ENCODE measurements around the gene F2.
A peak's percentile ranks its signal among the peaks of the same experiment; 100 is the strongest.

The F2 gene

DNA sequence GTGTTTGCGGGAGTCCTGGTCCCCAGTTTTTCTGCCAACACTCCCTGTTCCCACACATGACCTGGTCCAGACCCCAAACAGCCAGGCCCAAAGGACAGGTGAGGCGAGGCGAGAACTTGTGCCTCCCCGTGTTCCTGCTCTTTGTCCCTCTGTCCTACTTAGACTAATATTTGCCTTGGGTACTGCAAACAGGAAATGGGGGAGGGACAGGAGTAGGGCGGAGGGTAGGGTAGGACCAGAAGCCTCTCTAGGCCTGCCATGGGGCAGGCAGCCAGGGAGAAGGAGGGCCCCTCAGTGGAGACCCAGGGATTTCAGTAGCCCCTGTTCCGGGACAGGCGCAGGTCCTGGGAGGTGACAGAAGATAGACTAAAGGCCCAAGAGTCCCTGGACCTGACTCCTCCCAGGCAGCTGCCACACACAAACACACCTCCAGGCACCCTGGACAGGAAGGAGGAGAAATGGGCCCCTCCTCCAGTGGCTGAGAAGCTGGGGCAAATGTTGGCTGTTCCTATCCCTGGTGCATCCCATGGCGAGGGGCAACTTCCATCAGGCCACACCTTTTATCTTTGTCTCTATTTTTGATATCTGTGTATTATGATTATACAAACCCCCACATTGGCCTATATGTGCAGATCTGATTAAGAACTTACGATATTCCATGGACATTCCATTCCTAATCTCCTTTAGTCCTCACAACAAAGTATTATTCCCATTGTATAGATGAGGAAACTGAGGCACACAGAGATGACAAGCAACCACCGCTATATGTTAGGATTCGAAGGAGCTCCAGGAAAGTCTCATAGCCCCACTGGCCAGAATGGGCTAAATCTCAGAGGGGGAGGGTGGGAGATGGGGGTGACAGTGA lies 626 bp upstream of the F2 start:
- DNase-seq, result no peak

DNA sequence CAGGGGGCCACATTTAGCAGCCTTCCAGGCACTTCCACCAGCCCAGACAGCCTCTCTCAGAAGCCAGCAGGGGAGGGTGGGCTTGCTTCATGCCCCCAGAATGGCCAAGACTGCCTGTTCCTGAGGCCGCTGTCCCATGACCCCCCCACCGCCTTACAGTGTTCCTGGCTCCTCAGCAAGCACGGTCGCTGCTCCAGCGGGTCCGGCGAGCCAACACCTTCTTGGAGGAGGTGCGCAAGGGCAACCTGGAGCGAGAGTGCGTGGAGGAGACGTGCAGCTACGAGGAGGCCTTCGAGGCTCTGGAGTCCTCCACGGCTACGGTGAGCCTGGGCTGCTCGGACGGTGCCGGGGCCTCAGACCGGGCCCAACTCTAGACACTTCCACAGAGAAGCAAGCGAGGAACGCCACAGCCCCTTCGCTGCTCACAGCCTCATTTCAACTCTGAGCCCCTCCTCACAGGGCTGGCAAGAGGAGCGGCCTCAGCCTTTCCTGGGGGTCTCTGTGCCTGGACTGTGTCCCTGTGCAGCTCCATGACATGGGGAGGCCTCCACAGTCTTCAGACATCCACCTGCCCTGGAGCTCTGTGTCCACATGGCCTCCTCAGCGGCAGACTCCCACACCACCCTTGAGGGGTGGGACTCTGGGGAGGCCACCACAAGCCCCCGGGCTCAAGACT lies 668 bp downstream of the F2 start:
- DNase-seq, result no peak

DNA sequence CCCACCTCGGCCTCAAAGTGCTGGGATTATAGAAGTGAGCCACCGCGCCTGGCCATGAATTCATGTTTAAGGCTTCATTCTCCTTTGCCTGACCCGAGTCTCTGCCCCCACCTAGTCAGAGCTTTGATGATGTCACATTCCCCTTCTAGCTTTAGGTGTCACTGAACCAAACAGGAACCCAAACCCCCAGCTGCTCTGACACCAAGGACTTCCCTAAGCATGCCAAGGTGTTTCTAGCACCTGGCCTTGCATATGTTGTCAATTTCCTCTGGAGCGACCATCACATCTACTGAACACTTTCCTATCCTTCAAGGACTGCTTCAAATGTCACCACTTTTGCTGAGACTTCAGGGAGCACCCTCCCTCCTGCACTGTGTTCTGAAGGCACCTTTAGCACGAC lies 2.3 kb downstream of the F2 start:
- no peak for DNase-seq

DNA sequence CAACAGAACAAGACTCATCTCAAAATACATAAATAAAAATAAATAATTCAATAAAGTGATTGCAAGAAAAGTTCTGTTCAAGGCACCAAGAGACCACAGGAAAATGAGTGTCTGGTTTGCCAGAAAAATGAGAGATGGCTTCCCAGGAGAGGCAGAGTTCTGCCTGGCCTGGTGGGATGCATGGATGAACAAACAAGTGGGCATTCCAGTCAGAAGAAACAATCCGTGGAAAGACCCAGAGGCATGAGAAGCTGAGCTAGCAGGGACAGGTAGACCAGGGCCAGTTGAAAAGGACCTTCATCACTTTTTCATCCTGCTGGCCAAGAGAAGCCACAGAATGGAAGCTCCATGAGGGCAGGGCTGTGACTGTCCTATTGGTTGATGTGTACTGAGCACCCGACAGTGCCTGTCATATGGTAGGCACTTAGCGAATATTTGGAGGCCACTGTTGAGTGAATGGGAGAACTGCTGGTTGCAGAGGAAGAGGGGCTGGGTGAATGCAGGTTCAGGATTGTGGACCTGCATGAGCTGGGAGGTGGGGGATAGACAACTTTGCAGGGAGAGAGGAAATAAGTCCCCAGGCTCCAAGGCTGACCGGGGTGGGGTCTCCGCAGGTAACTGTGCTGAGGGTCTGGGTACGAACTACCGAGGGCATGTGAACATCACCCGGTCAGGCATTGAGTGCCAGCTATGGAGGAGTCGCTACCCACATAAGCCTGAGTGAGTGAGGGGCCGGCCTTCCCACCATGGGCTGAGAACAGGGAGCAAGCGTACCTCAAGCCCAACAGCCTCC lies 3.7 kb downstream of the F2 start:
- no peak for DNase-seq

DNA sequence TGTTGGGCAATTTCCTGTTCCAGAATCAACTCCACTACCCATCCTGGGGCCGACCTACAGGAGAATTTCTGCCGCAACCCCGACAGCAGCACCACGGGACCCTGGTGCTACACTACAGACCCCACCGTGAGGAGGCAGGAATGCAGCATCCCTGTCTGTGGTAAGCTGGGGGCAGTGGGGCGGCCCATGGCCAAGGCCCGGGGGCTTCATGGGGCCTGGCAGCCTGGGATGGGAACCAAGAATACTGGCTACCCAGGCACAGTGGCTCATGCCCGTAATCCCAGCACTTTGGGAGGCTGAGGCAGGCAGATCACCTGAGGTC lies 4.3 kb downstream of the F2 start:
- no peak for DNase-seq

DNA sequence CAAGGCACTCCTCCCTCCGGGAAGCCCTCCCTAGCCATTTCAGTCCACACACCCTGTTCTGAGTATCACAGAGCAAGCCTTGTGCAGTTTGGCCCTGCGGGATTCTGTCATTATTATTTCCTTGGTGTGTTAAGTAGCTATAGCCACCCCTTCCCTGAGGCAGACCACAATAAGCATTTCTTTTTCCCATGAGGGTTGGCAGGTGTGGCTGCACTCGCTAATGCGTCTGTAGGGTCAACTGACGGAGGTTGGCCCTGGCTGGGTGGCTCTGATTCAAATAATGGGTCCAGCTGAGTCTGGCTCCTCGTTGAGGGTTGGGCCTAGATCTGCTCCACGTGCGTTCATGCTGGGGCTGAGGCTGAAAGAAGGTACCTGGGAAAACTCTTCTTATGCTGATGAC lies 5.1 kb downstream of the F2 start:
- no peak for DNase-seq

DNA sequence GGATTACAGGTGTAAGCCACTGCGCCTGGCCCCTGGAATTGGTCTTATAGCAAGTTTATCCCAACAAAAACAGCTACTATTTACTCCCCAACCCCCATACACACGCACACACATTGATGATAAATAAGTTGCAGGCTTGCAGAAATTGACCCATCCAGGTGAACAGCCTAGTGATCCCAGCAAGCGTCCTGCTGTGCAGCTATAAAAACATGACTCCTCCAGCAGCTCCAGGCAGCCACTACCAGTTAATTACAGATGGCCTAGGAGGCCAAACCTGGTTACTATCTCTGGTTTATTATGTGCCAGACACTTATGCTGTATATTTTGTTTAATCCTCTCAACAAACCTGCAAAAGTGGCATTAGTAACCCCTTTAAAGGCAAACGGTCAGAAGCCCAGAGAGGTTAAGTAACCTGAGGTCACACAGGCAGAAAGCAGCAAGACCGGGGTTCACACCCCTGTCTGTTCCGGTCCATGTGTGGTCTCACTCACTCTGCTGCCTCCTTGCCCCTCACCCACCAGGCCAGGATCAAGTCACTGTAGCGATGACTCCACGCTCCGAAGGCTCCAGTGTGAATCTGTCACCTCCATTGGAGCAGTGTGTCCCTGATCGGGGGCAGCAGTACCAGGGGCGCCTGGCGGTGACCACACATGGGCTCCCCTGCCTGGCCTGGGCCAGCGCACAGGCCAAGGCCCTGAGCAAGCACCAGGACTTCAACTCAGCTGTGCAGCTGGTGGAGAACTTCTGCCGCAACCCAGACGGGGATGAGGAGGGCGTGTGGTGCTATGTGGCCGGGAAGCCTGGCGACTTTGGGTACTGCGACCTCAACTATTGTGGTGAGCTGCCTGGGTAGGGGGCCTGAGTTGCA lies 6.6 kb downstream of the F2 start:
- no peak for DNase-seq

DNA sequence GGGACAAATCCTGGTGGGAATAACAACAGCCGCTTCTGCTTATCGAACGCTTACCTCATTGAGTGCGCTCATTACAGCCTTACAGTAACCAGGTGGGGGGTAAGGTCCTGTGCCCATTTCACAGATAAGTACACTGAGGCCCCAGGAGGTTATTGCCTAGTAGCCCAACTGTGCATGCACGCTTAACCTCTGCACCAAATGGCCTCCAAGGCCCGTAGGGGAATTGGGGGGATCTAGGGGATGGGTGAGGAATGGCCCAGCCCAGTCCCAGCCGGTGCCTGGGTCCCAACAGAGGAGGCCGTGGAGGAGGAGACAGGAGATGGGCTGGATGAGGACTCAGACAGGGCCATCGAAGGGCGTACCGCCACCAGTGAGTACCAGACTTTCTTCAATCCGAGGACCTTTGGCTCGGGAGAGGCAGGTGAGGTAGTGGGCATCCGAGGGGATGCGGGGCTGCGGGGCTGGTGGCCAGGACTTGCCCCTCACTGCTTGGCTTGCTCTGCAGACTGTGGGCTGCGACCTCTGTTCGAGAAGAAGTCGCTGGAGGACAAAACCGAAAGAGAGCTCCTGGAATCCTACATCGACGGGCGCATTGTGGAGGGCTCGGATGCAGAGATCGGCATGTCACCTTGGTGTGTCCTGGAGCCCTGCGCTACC lies 7.3 kb downstream of the F2 start:
- no peak for DNase-seq

DNA sequence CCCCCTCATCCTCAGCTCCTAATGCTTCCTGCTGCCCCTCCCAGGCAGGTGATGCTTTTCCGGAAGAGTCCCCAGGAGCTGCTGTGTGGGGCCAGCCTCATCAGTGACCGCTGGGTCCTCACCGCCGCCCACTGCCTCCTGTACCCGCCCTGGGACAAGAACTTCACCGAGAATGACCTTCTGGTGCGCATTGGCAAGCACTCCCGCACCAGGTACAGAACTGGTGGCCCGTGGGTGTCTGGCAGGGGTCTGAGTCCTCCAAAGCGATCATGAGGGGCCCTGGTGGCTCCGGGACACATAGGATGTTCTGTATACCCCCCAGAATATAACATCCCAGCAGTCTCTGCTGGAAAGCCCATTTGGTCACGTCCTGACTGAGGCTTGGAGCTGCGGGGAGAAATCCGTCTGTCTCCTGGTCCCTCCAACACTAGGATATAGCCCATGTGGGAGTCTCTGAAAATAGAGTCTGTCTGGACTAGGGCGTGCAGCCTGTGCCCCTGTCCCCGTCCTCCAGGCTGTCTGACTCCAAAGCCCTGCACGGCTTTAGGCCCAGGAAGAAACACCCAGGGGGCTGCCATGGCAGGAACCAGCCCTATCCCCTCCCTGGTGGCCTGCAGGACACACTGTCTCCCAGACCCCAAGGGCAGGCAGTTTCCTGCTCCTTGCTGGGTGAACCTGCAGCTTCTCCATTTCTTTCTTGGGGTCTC lies 9.1 kb downstream of the F2 start:
- no peak for DNase-seq

DNA sequence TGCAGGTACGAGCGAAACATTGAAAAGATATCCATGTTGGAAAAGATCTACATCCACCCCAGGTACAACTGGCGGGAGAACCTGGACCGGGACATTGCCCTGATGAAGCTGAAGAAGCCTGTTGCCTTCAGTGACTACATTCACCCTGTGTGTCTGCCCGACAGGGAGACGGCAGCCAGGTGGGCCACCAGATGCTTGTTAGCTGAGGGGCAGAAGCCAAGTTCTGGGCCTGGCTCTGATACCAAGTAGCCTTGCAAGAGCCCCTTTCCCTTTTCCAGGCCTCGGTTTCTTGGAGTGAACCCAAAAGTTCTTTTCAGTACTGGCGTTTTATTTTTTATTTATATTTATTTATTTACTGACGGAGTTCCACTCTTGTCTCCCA lies 9.6 kb downstream of the F2 start:
- no peak for DNase-seq

DNA sequence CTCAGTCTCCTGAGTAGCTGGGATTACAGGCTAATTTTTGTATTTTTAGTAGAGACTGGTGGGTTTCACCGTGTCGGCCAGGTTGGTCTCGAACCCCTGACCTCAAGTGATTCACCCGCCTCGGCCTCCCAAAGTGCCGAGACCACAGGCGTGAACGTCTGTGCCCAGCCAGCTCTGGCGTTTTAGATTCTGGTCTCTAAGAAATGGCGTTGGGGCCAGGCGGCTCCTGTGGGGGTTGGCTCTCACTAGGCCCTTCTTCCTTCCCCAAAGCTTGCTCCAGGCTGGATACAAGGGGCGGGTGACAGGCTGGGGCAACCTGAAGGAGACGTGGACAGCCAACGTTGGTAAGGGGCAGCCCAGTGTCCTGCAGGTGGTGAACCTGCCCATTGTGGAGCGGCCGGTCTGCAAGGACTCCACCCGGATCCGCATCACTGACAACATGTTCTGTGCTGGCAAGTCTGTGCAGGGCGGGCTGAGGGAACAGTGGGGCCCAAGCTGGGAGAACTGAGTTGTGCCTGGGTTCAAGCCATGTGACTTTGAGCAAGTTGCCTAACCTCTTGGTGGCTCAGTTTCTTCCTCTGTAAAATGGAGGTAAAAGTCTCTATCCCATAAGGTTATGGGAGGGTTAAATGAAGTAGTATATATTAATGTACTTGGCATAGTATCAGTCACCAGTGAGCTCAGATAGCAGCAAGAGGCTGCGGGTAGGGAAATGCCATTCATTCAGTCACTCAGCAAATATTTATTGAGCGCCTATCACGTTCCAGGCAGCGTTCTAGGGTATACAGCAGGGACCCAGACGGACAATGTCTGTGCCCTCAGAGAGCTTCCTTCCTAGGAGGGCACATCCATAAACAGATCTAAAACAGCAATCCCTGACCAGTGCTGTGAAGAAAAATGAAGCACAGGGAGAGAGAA lies 10.4 kb downstream of the F2 start:
- DNase-seq, result peak; percentile 17

DNA sequence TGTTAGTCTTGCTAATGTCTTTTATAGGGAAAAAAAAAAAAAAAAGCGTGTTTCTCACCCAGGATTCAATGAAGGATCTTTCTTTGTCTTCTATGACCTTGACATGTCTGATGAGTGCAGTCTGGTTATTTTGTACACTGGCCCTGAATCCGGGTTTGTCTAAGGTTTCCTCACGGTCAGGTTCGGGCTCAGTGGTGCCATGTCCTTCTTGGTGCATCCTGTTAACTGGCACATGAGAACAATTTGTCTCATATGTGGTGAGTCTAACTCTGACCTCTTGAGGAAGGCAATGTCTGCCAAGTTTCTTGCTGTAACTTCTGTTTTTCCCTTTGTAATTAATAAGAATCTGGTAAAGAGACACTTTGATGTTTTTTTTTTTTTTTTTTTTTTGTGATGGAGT lies 12.5 kb downstream of the F2 start:
- no peak for DNase-seq

DNA sequence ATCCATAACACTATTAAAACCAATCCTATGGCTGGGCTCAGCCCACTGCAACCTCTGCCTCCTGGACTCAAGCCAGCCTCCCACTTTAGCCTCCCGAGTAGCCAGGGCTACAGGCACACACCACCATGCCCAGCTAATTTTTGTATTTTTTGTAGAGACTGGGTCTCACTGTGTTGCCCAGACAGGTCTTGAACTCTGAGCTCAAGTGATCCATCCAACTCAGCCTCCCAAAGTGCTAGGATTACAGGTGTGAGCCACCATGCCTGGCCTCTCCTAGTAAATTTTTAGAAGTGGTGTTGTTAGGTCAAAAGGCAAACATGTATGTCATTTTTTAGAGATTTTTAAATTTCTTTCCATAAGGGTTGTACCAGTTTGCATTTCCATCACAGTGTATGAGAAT lies 14.2 kb downstream of the F2 start:
- no peak for DNase-seq

DNA sequence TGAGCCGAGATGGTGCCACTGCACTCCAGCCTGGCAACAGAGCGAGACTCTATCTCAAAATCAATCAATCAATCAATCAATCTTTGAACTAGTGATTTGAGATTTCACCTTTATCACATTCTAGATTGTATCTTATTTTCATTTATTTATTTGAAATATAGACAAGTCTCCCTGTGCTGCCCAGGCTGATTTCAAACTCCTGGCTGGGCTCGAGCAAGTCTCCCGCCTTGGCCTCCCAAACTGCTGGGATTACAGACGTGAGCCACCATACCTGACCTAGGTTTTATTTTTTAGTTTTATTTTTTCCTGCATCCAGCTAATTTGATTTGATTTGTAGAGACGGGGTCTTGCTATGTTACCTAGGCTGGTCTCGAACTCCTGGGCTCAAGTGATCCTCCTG lies 17.1 kb downstream of the F2 start:
- DNase-seq, result no peak

DNA sequence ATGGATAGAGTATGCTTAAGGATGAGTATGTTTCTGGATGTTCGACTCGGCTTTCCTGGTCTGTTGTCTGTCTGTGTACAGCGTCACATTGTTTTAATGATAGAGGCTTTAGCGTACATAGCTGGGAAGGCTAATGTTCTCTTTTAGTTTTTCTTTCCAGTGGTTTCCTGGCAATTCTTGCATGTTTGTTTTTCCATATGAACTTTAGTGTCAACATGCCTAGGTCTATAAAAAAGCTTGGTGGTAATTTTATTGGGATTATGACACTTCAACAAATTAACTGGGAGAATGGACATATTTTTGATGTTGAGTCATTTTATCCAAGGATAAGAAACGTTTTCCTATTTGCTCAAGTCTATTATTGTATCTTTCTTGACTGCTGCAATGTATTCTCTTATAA lies 17.6 kb downstream of the F2 start:
- DNase-seq, result no peak

DNA sequence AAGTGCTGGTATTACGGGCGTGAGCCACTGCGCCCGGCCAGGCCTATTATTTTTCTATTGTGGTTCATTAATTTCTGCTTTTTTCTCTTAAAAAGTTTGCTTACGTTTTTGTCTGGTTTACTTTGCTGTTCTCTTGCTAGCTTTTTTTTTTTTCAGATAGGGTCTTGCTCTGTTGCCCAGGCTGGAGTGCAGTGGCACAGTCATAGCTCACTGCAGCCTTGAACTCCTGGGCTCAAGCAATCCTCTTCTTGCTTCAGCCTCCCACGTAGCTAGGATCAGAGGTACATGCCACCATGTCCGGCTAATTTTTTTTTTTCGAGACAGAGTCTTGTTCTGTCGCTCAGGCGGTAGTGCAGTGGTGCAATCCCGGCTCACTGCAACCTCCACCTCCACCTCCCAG lies 18.7 kb downstream of the F2 start:
- DNase-seq, result no peak

DNA sequence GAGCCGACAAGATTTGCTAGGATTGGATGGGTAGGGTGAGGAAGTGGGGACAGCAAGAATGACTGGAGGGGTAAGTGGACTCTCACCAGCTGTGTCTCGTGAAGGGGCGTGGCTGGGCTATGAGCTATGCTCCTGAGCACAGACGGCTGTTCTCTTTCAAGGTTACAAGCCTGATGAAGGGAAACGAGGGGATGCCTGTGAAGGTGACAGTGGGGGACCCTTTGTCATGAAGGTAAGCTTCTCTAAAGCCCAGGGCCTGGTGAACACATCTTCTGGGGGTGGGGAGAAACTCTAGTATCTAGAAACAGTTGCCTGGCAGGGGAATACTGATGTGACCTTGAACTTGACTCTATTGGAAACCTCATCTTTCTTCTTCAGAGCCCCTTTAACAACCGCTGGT lies 19.9 kb downstream of the F2 start:
- no peak for DNase-seq

DNA sequence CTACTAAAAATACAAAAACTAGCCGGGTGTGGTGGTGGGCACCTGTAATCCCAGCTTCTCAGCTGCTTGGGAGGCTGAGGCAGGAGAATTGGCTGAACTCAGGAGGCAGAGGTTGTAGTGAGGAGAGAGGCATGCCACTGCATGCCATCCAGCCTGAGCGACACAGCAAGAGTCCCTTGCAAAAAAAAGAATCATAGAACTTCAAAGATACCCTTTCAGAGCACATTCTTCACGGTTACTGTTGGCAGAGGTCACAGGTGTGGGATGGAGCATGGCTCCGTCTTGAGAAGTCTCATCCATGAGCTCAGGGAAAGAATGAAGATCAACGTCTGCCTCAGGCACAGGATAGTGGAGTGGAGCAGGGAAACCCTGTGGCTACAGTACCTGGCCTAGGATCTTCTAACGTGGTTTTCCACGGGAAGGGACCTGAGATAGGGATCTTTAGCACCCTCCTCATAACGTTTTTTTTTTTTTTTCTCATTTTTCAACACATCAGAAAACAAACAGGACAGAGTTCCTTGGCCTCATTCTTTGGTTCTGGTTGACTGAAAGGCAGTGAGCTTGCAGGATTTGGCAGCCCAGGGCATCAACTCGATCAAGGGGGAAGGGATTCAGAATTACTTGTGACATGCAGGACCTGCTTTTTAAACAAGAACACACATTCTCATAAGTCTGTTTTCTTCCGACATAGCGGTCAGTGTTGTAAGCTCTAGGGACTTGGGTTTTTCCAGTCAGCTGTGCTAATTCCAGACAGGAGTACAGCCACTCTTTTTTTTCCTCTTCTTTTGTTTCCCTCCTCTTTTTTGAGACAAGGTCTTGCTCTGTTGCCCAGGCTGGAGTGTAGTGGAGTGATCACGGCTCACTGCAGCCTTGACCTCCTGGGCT lies 22.8 kb downstream of the F2 start:
- no peak for DNase-seq

DNA sequence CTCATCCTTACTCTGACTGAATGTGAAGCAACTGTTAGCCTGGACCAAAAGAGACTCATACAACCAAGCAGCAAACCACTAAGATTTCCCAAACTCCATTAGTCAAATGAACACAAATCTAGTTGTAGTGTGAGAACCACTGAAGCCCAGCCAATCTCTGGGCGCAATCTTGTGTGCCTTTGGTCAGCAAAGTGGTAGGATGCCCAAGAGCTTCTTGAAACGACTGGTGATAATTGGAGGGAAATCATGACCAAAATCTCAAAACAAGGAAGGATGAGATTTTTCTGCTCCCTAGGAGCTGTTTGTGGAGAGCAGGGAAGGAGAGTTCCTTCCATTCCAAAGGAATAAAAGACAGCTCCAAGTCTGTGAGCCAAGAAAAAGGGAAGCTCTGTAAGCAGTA lies 24.0 kb downstream of the F2 start:
- DNase-seq, result no peak

Measured in fibroblast of upper back skin (primary cell).